Suppressor macrophage treated with lipopolysaccharide for 1 hour (primary cell): ENCODE measurements around the gene CFAP251.
"Not testable (repeated sequence)": the region's sequence is repeated elsewhere in the genome, so short reads cannot be mapped to it uniquely, and the experiment has no call there.

Source experiments
- DNase-seq, 3 donors: peaks; one replicate each; pipeline ENCODE4 v3.0.0-alpha.2; 2020 to 2022

The CFAP251 gene

DNA sequence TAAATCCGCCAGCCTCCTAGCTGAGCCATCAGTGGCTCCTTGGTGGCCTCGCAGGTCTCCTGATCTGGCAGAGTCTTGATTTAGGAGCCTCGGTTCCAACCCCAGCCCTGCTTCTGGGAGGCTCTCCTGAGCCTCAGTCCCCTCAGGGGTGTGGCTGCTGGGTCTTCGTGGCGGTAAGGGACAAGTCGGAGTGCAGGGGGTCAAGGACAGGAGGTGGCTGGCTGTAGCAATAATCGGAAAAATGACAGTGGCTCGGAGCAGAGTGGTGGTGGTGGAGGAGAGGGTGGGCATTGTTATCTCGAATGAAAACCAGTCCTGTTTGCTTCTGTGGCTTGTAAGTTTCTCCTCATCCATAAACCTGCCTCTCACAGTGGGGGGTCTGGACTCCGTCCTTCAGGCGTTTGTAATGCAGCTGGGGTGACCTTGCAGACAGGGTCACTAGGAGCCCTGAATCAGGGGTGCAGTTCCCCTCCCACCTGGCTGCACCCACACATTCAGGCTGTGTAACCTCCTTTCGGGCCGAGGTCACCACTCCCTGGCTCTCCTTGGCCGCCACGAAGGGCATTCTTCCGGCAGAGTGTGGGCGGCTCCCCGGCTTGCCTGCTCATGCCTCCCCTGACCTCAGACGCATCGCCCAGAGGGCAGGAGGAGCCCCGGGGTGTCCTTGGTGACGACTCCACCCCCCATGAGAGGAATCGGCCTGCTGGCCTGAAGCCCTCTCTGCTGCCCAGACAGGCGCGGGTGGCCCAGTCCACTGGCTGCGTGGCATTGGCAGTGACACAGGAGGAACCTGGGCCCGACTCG is 111.4 kb downstream of the CFAP251 start:
- DNase-seq = peak in 1 of 3 donors; percentile 7

- DNase-seq = no peak
These were observed 112.1 kb downstream of the CFAP251 start for GRCh38 chr12:122030424-122031035.

GRCh38 chr12:122031342-122032216 is 113.2 kb downstream of the CFAP251 start:
- peak; percentile 46 to 77 (median 60) for DNase-seq

GRCh38 chr12:122032580-122032979 is 114.2 kb downstream of the CFAP251 start:
- no peak for DNase-seq

- DNase-seq = no peak
These were observed 116.9 kb downstream of the CFAP251 start for GRCh38 chr12:122035292-122035691.

GRCh38 chr12:122036153-122036552 is 117.8 kb downstream of the CFAP251 start:
- no peak for DNase-seq

- no peak for DNase-seq
These were observed 122.4 kb downstream of the CFAP251 start for GRCh38 chr12:122040579-122041386.

DNA sequence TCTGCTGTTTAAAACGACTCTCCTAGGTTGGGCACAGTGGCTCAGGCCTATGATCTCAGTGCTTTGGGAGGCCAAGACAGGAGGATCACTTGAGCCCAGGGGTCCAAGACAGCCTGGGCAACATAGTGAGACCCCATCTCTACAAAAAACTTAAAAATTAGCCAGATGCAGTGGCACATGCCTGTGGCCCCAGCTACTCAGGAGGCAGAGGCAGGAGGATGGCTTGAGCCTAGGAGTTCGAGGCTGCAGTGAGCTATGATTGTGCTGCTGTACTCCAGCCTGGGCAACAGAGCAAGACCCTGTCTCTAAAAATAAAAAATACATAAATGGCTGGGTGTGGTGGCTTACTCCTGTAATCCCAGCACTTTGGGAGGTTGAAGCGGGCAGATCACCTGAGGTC is 123.1 kb downstream of the CFAP251 start:
- DNase-seq = not testable (repeated sequence)

DNA sequence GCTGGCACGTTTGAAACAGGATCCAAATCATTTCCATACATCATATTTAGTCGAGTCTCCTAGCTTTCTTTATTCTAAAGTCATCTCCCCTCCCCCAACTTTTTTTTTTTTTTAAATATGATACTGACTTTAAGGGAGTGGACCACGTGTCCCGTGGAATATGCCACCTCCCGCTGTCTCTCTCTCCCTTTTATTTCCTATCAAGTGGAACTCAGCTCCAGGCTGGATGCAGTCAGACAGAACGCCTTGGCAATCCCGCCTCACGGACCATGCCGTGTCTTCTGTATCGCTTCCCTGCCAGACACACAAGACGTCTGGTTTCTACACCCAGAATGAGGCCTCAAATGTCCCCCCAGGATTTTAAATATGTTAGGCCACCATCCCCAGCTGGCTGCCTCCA is 124.5 kb downstream of the CFAP251 start:
- DNase-seq = no peak

DNA sequence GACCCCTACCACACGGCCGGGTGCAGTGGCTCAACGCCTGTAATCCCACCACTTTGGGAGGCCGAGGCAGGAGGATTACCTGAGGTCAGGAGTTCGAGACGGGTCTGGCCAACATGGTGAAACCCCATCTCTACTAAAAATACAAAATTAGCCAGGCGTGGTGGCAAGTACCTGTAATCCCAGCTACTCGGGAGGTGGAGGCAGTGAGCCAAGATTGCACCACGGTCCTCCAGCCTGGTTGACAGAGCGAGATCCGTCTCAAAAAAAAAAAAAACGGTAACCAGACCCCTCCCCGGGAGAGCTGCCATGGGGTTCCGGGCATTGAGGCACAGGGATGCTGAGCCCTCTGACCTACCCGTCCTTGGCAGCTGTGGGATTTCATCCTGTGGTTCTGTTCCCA is 125.1 kb downstream of the CFAP251 start:
- no peak for DNase-seq

DNA sequence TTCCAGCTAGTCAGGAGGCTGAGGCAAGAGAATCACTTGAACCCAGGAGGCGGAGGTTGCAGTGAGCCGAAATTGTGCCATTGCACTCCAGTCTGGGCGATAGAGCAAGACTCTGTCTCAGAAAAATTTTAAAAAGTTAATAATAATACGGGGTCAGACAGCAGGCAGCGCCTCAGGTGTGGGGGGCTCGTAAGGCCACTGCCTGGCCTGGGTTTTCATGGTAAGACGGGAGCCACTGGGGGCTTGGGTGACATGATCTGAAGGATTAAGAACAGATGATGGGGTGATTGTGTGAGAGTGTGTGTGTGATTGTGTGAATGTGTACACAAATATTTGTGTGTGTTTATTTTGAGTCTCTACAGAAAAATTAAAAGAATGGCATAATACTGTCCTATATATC is 126.9 kb downstream of the CFAP251 start:
- no peak for DNase-seq

GRCh38 chr12:122046145-122046544 is 127.8 kb downstream of the CFAP251 start:
- DNase-seq = no peak

DNA sequence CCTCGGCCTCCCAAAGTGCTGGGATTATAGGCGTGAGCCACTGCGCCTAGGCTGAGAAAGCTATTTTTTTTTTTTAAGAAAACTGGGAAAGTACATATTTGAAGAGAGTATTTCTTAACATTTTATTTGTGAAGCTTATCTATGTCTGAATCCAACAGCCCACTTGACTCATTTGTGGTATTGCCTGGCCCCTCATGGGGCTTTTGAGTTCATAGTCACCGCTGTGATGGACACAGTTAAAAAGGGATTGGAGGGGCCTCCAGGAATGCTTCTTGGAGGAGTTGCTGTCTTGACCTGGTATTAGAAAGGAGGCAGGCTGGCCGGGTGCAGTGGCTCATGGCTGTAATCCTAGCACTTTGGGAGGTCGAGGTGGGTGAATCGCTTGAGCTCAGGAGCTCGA is 129.8 kb downstream of the CFAP251 start:
- no peak for DNase-seq

DNA sequence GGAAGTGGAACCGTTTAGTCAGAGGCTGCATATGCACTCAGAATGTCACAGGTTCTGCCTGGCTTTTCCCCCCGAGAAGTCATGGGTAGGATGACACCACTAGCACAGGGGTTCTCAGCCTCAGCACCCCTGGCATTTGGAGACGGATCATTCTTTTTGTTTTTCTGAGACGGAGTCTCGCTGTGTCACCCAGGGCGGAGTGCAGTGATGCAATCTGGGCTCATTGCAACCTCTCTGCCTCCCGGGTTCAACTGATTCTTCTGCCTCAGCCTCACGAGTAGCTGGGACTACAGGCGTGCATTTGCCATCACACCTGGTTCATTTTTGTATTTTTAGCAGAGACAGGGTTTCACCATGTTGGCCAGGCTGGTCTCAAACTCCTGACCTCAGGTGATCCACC is 131.4 kb downstream of the CFAP251 start:
- DNase-seq = no peak

GRCh38 chr12:122050706-122051105 is 132.3 kb downstream of the CFAP251 start:
- no peak for DNase-seq

DNA sequence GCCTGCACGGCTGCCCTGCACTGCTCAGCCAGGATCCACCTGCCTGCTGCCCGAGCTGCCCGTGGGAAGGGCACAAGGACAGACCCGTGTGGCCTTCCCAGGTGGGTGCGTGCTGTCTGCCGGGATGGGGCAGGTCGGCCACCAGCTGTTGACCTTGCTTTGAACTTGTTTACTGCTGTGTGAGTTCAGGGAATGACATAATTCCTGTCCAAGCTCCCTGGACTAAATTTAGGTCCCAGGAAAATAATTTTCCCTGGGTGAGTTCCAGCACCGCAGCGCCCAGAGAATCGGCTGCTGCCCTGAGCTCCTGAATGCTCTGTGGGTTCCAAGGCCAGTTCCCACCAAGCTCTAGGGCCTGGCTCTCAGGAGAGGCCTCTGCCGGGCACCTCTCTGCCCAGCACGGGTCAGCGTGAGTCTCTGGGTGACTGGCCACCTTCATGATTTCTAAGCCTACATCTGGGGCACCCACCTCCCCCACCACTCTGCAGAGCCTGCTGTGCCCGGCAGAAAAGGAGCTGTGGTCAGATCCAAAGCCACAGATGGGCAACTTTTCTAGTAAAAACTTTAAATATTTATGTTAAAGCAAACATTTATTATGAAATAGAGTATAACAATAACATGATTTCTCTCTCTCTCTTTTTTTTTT is 133.0 kb downstream of the CFAP251 start:
- DNase-seq = no peak

- no peak for DNase-seq
These were observed 133.9 kb downstream of the CFAP251 start for GRCh38 chr12:122052285-122052684.
